ENCODE results near the gene EIF4A3. TPM values are rescaled to one million over a fixed set of nuclear protein-coding genes. Genes with fewer than 3 reads are reported as not detected.

EIF4A3 gene
- total RNA-seq, 1 experiment from 2014 or later: 169 TPM

- H3K4me1 ChIP-seq (ENCODE audit: control insufficient read depth, insufficient read depth, low read length): no peaks in the 10 kb centered on the region; the same call in 1 of the 2 replicates
- H3K27ac ChIP-seq (ENCODE audit: low read length): no peak overlapping the region
- ChIA-PET CTCF (interaction anchor here (0.6 kb wide), 2 partner anchors 16 to 457 kb away, joined by 3 read pairs; no protein-coding TSS in a partner anchor), POLR2A (interaction anchor here (0.5 kb wide), 1 partner anchor 241 kb away, joined by 3 read pairs; no protein-coding TSS in a partner anchor)
- no peak for DNase-seq (ENCODE audit: low read depth, low spot score)
- H3K9me3 ChIP-seq (ENCODE audit: control insufficient read depth, insufficient read depth, low read depth, low read length): no peaks in the 10 kb centered on the region
- no peaks in the 10 kb centered on the region for H3K36me3 ChIP-seq (ENCODE audit: control insufficient read depth, insufficient read depth, low read length)
- H3K27me3 ChIP-seq (ENCODE audit: control insufficient read depth, insufficient read depth, low read length): no peaks in the 10 kb centered on the region
- intact Hi-C loops (cut with micrococcal nuclease; ENCODE audit: unreplicated experiment): no loop called here
- TF ChIP-seq, protein P1, sequence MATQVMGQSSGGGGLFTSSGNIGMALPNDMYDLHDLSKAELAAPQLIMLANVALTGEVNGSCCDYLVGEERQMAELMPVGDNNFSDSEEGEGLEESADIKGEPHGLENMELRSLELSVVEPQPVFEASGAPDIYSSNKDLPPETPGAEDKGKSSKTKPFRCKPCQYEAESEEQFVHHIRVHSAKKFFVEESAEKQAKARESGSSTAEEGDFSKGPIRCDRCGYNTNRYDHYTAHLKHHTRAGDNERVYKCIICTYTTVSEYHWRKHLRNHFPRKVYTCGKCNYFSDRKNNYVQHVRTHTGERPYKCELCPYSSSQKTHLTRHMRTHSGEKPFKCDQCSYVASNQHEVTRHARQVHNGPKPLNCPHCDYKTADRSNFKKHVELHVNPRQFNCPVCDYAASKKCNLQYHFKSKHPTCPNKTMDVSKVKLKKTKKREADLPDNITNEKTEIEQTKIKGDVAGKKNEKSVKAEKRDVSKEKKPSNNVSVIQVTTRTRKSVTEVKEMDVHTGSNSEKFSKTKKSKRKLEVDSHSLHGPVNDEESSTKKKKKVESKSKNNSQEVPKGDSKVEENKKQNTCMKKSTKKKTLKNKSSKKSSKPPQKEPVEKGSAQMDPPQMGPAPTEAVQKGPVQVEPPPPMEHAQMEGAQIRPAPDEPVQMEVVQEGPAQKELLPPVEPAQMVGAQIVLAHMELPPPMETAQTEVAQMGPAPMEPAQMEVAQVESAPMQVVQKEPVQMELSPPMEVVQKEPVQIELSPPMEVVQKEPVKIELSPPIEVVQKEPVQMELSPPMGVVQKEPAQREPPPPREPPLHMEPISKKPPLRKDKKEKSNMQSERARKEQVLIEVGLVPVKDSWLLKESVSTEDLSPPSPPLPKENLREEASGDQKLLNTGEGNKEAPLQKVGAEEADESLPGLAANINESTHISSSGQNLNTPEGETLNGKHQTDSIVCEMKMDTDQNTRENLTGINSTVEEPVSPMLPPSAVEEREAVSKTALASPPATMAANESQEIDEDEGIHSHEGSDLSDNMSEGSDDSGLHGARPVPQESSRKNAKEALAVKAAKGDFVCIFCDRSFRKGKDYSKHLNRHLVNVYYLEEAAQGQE (IDR thresholded peaks at IDR 0.05; ENCODE audit: insufficient read depth in 1 of 2, low read depth in 2 of 2, low read length in 1 of 2): no peak
- no peak for TF ChIP-seq SIN3A (IDR thresholded peaks at IDR 0.05; ENCODE audit: borderline replicate concordance, insufficient read depth, low read depth, low read length)
- TF ChIP-seq POLR2AphosphoS5 (IDR thresholded peaks at IDR 0.05; ENCODE audit: low read depth, low read length): no peak
- no peak for TF ChIP-seq TCF7L2 (IDR thresholded peaks at IDR 0.05; ENCODE audit: low read depth, low read length)
- no peak for TF ChIP-seq CTCF (IDR thresholded peaks at IDR 0.05)
- BruUV-seq (replicated peaks): no TSS peak
- ATAC-seq: no peak
- no peak overlapping the region for H3K4me3 ChIP-seq (ENCODE audit: low read depth in 2 of 2, low read length in 2 of 2)
- in situ Hi-C loops (cut with HindIII; ENCODE audit: low pct_unique_long_range_greater_than_20kb, low sequenced_read_pairs): no loop called here
Observed at GRCh38 chr17:80182845-80183223, 35.9 kb upstream of the EIF4A3 start.

DNA sequence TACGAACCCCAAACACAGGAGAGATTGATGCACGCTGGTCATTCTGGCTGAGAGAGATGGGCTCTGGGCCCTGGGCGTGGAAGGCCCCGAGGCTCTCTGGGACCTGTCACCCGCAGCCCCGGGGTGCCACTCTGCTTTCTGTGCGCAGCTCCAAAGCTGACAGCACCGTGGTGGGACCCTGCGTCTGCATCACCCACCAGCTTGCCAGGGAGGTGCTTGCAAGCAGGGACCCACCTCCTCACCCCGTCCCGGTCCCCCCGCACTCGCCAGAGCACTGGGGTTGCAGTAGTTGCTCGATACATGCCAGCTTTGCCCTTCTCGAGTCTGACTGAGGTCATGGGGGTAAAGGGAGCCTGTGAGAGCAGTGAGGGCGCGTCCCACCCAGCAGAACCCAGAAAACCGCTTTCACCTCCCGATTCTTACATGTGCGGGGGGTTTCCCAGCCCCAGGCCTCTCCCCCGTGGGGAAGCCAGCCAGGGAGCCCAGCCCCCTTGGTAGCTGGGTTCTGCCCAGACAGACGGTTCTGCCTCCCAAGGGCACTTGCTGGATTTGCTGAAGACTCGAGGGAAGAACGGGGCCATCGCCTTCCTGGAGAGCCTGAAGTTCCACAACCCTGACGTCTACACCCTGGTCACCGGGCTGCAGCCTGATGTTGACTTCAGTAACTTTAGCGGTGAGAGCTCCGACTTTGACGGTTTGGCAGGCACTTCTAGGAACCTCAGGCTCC, 35.4 kb upstream of the EIF4A3 start:
- Histone ChIP-seq H3K4me3 (ENCODE audit: low read depth in 2 of 2, low read length in 2 of 2) (no peak overlapping the region), H3K4me1 (ENCODE audit: control insufficient read depth, insufficient read depth, low read length) (no peaks in the 10 kb centered on the region; the same call in 1 of the 2 replicates), H3K36me3 (ENCODE audit: control insufficient read depth, insufficient read depth, low read length) (no peaks in the 10 kb centered on the region), H3K9me3 (ENCODE audit: control insufficient read depth, insufficient read depth, low read depth, low read length) (no peaks in the 10 kb centered on the region), H3K27ac (ENCODE audit: low read length) (no peak overlapping the region), H3K27me3 (ENCODE audit: control insufficient read depth, insufficient read depth, low read length) (no peaks in the 10 kb centered on the region)
- ChIA-PET POLR2A (no interaction called here), CTCF (interaction anchor here (0.6 kb wide), 2 partner anchors 17 to 457 kb away, joined by 3 read pairs; no protein-coding TSS in a partner anchor)
- intact Hi-C loops (cut with micrococcal nuclease; ENCODE audit: unreplicated experiment) (no loop called here), in situ Hi-C loops (cut with HindIII; ENCODE audit: low pct_unique_long_range_greater_than_20kb, low sequenced_read_pairs) (no loop called here)
- no peak for ATAC-seq
- TF ChIP-seq POLR2AphosphoS5 (IDR thresholded peaks at IDR 0.05; ENCODE audit: low read depth, low read length): no peak
- TF ChIP-seq CTCF (IDR thresholded peaks at IDR 0.05): no peak
- TF ChIP-seq SIN3A (IDR thresholded peaks at IDR 0.05; ENCODE audit: borderline replicate concordance, insufficient read depth, low read depth, low read length): no peak
- no peak for TF ChIP-seq TCF7L2 (IDR thresholded peaks at IDR 0.05; ENCODE audit: low read depth, low read length)
- TF ChIP-seq, protein P1 (IDR thresholded peaks at IDR 0.05; ENCODE audit: insufficient read depth in 1 of 2, low read depth in 2 of 2, low read length in 1 of 2): no peak
- DNase-seq (ENCODE audit: low read depth, low spot score): no peak
- no TSS peak for BruUV-seq (replicated peaks)

All from Panc1 (cell line).